ENCODE measurements around the gene CYP1A2. TPM values are rescaled to one million over a fixed set of nuclear protein-coding genes. Genes with fewer than 3 reads are reported as not detected.

The CYP1A2 gene
- total and polyA plus RNA-seq, 2 of the 13 experiments (the other 11 are each of a cell fraction or from before 2014, with no cell fraction given), result 0.07 TPM; not detected in 1

GRCh38 chr15:74799856-74800558, 51.4 kb downstream of the CYP1A2 start (continued):
- TF ChIP-seq KAT2B (IDR thresholded peaks at IDR 0.05; ENCODE audit: borderline replicate concordance, low read depth, low read length), result no peak
- 0 out of 2 replicates have a peak, but pooled peaks have one; percentile 19 for TF ChIP-seq ZNF225 (CRISPR knock-in tag; IDR thresholded peaks at IDR 0.05)
- no peak for TF ChIP-seq MIER2 (CRISPR knock-in tag; IDR thresholded peaks at IDR 0.05)
- no peak for TF ChIP-seq GRHL1 (CRISPR knock-in tag; conservative IDR thresholded peaks at IDR 0.05)
- no peak for TF ChIP-seq GZF1 (CRISPR knock-in tag; IDR thresholded peaks at IDR 0.05)
- no peak for TF ChIP-seq SP4 (CRISPR knock-in tag; IDR thresholded peaks at IDR 0.05)
- TF ChIP-seq NFYB (CRISPR knock-in tag; IDR thresholded peaks at IDR 0.05), result no peak
- TF ChIP-seq HOMEZ (CRISPR knock-in tag; IDR thresholded peaks at IDR 0.05; ENCODE audit: low read depth), result 0 out of 2 replicates have a peak, but pooled peaks have one; percentile 22
- no peak for TF ChIP-seq POLR2AphosphoS5 (IDR thresholded peaks at IDR 0.05; ENCODE audit: low read depth, low read length)
- TF ChIP-seq ARID2 (CRISPR knock-in tag; IDR thresholded peaks at IDR 0.05; ENCODE audit: borderline replicate concordance), result no peak
- no peak for TF ChIP-seq EZH2 (conservative IDR thresholded peaks at IDR 0.05; ENCODE audit: low read depth, low read length)
- no peak for TF ChIP-seq DBP (CRISPR knock-in tag; IDR thresholded peaks at IDR 0.05; ENCODE audit: not compliant biosample characterization)
- no peak for TF ChIP-seq ZNF251 (CRISPR knock-in tag; IDR thresholded peaks at IDR 0.05)
- TF ChIP-seq ZSCAN5A (CRISPR knock-in tag; IDR thresholded peaks at IDR 0.05; ENCODE audit: borderline replicate concordance), result no peak
- TF ChIP-seq ZBTB20 (CRISPR knock-in tag; IDR thresholded peaks at IDR 0.05; ENCODE audit: borderline replicate concordance, low read depth), result no peak
- TF ChIP-seq DR1 (CRISPR knock-in tag; IDR thresholded peaks at IDR 0.05), result no peak
- TF ChIP-seq ZNF883 (CRISPR knock-in tag; IDR thresholded peaks at IDR 0.05; ENCODE audit: not compliant biosample characterization), result no peak
- no peak for TF ChIP-seq AFF4 (CRISPR knock-in tag; IDR thresholded peaks at IDR 0.05)
- no peak for TF ChIP-seq ZMYM2 (CRISPR knock-in tag; IDR thresholded peaks at IDR 0.05)
- 0 out of 2 replicates have a peak, but pooled peaks have one; percentile 48 for TF ChIP-seq ZNF792 (CRISPR knock-in tag; IDR thresholded peaks at IDR 0.05)
- TF ChIP-seq ATM (IDR thresholded peaks at IDR 0.05; ENCODE audit: borderline replicate concordance), result no peak
